Ishikawa (cell line): ENCODE results near the gene NEDD4L.

Experiments used
- NFIC ChIP-seq: IDR thresholded peaks from 2 replicates; pipeline ENCODE4 v1.6.1; 2012
- TAF1 ChIP-seq: IDR thresholded peaks from 2 replicates; pipeline ENCODE4 v1.6.1; 2012; ENCODE audit warnings: low read depth, mild to moderate bottlenecking
- TCF12 ChIP-seq: IDR thresholded peaks from 2 replicates; pipeline ENCODE4 v1.6.1; 2012; ENCODE audit warnings: low read depth
- ZBTB7A ChIP-seq: IDR thresholded peaks from 2 replicates; pipeline ENCODE4 v1.6.1; 2012; ENCODE audit warnings: low read depth

DNA sequence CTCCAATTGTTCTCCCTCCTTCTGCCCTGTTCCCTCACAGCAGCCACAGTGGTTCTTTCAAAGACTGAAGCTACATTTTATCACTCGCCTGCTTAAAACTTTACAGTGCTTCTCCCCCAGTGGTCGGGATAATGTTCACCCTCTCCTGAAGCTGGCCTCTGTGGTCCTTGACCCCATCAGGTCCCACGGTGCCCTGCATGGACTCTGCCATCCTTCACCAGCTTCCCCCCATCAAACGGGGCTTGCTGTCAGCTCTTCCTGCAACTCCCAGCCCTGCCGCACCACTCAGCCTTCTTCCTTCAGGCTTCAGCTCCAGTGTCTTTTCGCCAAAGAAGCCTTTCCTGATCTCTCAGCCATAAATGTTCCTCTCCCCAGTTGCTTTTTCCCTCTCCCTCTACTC lies 118.1 kb downstream of the NEDD4L start:
- no peak for TF ChIP-seq ZBTB7A
- TF ChIP-seq TCF12: no peak
- TF ChIP-seq NFIC: no peak
- no peak for TF ChIP-seq TAF1
